ENCODE data around the gene PTGES3L.

Gene PTGES3L

DNA sequence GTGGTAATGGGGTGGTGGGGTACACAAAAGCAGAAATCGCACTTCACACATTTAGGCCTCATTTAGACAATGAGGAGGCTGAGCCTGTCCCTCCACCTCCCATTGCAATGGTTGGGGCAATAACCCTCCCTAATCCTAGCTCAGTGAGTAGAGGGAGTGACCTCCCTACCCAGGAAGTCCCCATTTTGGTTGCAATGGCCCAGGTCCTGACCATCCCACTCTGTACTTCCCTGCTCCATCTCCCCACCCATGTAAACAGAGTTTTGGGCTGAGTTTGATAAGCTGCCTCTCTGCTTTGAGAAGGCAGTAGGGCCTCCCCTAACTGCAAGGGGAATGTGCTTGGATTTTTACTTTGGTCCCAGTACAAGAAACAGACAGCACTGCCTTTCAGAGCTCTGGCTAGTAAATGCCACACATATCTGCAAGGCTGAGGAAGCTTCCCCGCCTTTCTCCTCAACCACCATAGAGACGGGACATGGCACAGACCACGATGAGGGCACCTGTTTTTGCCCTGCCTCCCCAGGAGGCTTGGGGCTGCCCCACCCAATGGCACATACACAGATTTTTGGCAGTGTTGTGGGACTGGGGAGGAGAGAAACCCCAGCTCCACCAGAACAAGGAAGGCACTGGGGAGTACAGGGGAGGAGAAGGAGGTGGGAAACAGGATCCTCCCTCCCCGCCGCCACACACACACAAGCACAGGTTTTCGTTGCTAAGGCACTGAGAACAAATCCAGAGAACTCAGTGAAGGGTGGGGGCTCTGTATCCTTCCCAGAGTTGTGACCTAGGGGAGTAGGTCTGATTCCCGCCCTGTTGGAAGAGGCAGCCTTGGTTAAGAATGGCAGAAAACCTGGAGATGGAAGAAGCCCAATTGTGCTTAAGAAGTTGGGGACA lies 35.0 kb upstream of the PTGES3L start:
- Histone ChIP-seq H3K36me3 (peaks cover 6% of the 10 kb centered on the region; the same call in 1 of the 2 replicates), H3K27me3 (no peaks in the 10 kb centered on the region), H3K4me3 (ENCODE audit: low read depth, low read length) (no peak overlapping the region), H3K9me3 (no peaks in the 10 kb centered on the region), H3K4me1 (peaks cover 13% of the 10 kb centered on the region)
- TF ChIP-seq, protein P1, sequence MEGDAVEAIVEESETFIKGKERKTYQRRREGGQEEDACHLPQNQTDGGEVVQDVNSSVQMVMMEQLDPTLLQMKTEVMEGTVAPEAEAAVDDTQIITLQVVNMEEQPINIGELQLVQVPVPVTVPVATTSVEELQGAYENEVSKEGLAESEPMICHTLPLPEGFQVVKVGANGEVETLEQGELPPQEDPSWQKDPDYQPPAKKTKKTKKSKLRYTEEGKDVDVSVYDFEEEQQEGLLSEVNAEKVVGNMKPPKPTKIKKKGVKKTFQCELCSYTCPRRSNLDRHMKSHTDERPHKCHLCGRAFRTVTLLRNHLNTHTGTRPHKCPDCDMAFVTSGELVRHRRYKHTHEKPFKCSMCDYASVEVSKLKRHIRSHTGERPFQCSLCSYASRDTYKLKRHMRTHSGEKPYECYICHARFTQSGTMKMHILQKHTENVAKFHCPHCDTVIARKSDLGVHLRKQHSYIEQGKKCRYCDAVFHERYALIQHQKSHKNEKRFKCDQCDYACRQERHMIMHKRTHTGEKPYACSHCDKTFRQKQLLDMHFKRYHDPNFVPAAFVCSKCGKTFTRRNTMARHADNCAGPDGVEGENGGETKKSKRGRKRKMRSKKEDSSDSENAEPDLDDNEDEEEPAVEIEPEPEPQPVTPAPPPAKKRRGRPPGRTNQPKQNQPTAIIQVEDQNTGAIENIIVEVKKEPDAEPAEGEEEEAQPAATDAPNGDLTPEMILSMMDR (IDR thresholded peaks at IDR 0.05; ENCODE audit: low read depth, low read length) = no peak
- no peak for DNase-seq

GRCh38 chr17:43014020-43014648 lies 34.3 kb upstream of the PTGES3L start:
- TF ChIP-seq, protein P1 (IDR thresholded peaks at IDR 0.05; ENCODE audit: low read depth, low read length) = no peak
- H3K36me3 ChIP-seq = peaks cover 6% of the 10 kb centered on the region; the same call in 1 of the 2 replicates
- peaks cover 13% of the 10 kb centered on the region for H3K4me1 ChIP-seq
- no peaks in the 10 kb centered on the region for H3K9me3 ChIP-seq
- DNase-seq = no peak
- no peaks in the 10 kb centered on the region for H3K27me3 ChIP-seq
- H3K4me3 ChIP-seq (ENCODE audit: low read depth, low read length) = no peak overlapping the region

- peaks cover 6% of the 10 kb centered on the region; the same call in 1 of the 2 replicates for H3K36me3 ChIP-seq
- no peaks in the 10 kb centered on the region for H3K27me3 ChIP-seq
- peaks cover 6% of the 10 kb centered on the region for H3K4me1 ChIP-seq
- no peak overlapping the region for H3K4me3 ChIP-seq (ENCODE audit: low read depth, low read length)
- DNase-seq = no peak
- H3K9me3 ChIP-seq = no peaks in the 10 kb centered on the region
- TF ChIP-seq, protein P1 (IDR thresholded peaks at IDR 0.05; ENCODE audit: low read depth, low read length) = no peak
Measured at GRCh38 chr17:43013296-43013695, 33.4 kb upstream of the PTGES3L start.

- no peaks in the 10 kb centered on the region; the same call in 1 of the 2 replicates for H3K36me3 ChIP-seq
- no peaks in the 10 kb centered on the region for H3K9me3 ChIP-seq
- DNase-seq = no peak
- TF ChIP-seq, protein P1 (IDR thresholded peaks at IDR 0.05; ENCODE audit: low read depth, low read length) = no peak
- H3K27me3 ChIP-seq = no peaks in the 10 kb centered on the region
- H3K4me1 ChIP-seq = no peaks in the 10 kb centered on the region
- no peak overlapping the region for H3K4me3 ChIP-seq (ENCODE audit: low read depth, low read length)
Measured at GRCh38 chr17:43011728-43012472, 32.0 kb upstream of the PTGES3L start.

DNA sequence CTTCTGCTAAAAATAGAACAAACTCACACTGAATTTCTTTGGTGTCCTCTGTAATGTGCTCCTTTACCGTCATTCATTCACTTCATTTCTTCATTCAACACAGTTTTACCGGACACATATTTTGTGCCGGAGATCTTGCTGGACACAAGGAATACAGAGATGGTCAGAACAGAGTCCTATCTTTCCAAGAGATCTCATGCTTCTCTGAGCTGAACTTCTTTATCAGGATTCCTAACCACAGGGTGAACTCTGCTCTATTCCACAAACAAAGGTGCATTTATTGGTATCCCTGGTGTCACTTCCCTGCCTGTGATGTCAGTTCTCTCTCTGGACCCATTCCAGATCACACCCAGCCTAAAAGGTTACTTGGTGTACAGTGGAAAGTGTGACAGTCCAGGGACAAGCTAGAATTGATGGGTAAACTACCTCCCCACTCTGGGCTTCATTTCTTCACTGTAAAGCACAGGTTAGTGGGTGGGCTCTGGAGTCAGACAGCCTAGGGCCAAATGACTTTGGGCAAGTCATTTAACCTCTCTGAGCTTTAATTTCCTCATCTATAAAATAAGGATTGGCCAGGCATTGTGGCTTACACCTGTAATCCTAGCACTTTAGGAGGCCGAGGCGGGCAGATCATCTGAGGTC lies 30.9 kb upstream of the PTGES3L start:
- Histone ChIP-seq H3K4me1 (no peaks in the 10 kb centered on the region), H3K9me3 (no peaks in the 10 kb centered on the region), H3K27me3 (no peaks in the 10 kb centered on the region), H3K4me3 (ENCODE audit: low read depth, low read length) (no peak overlapping the region), H3K36me3 (no peaks in the 10 kb centered on the region)
- DNase-seq = no peak
- TF ChIP-seq, protein P1 (IDR thresholded peaks at IDR 0.05; ENCODE audit: low read depth, low read length) = no peak
